ENCODE data around the gene CEP162.
"Not testable (repeated sequence)": the region's sequence is repeated elsewhere in the genome, so short reads cannot be mapped to it uniquely, and the experiment has no call there.

Gene CEP162

GRCh38 chr6:84151669-84152068 is 75.8 kb downstream of the CEP162 start:
- DNase-seq (ENCODE audit: extremely low read depth in 1 of 2, low read depth in 1 of 2), result no peak

GRCh38 chr6:84150705-84151104 is 76.7 kb downstream of the CEP162 start:
- DNase-seq (ENCODE audit: extremely low read depth in 1 of 2, low read depth in 1 of 2), result no peak

- no peak for DNase-seq (ENCODE audit: extremely low read depth in 1 of 2, low read depth in 1 of 2)
These were observed 85.9 kb downstream of the CEP162 start for GRCh38 chr6:84141521-84141920.

- no peak for DNase-seq (ENCODE audit: extremely low read depth in 1 of 2, low read depth in 1 of 2)
These were observed 88.1 kb downstream of the CEP162 start for GRCh38 chr6:84139311-84139710.

GRCh38 chr6:84137989-84138575 is 89.4 kb downstream of the CEP162 start:
- no peak for DNase-seq (ENCODE audit: extremely low read depth in 1 of 2, low read depth in 1 of 2)

- DNase-seq (ENCODE audit: extremely low read depth in 1 of 2, low read depth in 1 of 2), result no peak
These were observed 90.4 kb downstream of the CEP162 start for GRCh38 chr6:84137051-84137375.

- no peak for DNase-seq (ENCODE audit: extremely low read depth in 1 of 2, low read depth in 1 of 2)
These were observed 90.9 kb downstream of the CEP162 start for GRCh38 chr6:84136364-84137050.

GRCh38 chr6:84135291-84135690 is 92.2 kb downstream of the CEP162 start:
- no peak for DNase-seq (ENCODE audit: extremely low read depth in 1 of 2, low read depth in 1 of 2)

GRCh38 chr6:84133385-84133784 is 94.1 kb downstream of the CEP162 start:
- not testable (repeated sequence) for DNase-seq (ENCODE audit: extremely low read depth in 1 of 2, low read depth in 1 of 2)

GRCh38 chr6:84129588-84129987 is 97.9 kb downstream of the CEP162 start:
- DNase-seq (ENCODE audit: extremely low read depth in 1 of 2, low read depth in 1 of 2), result not testable (repeated sequence)

GRCh38 chr6:84123186-84123585 is 104.3 kb downstream of the CEP162 start:
- no peak for DNase-seq (ENCODE audit: extremely low read depth in 1 of 2, low read depth in 1 of 2)

- no peak for DNase-seq (ENCODE audit: extremely low read depth in 1 of 2, low read depth in 1 of 2)
These were observed 108.2 kb downstream of the CEP162 start for GRCh38 chr6:84119277-84119676.

GRCh38 chr6:84118191-84118590 is 109.3 kb downstream of the CEP162 start:
- DNase-seq (ENCODE audit: extremely low read depth in 1 of 2, low read depth in 1 of 2), result no peak

GRCh38 chr6:84114933-84115594 is 112.4 kb downstream of the CEP162 start:
- DNase-seq (ENCODE audit: extremely low read depth in 1 of 2, low read depth in 1 of 2), result not testable (repeated sequence)

GRCh38 chr6:84111351-84111750 is 116.1 kb downstream of the CEP162 start:
- DNase-seq (ENCODE audit: extremely low read depth in 1 of 2, low read depth in 1 of 2), result not testable (repeated sequence)

- DNase-seq (ENCODE audit: extremely low read depth in 1 of 2, low read depth in 1 of 2), result no peak
These were observed 119.9 kb downstream of the CEP162 start for GRCh38 chr6:84107495-84107894.

- DNase-seq (ENCODE audit: extremely low read depth in 1 of 2, low read depth in 1 of 2), result not testable (repeated sequence)
These were observed 122.1 kb downstream of the CEP162 start for GRCh38 chr6:84105215-84105924.

- DNase-seq (ENCODE audit: extremely low read depth in 1 of 2, low read depth in 1 of 2), result no peak
These were observed 124.4 kb downstream of the CEP162 start for GRCh38 chr6:84103029-84103428.

GRCh38 chr6:84095156-84095555 is 132.3 kb downstream of the CEP162 start:
- DNase-seq (ENCODE audit: extremely low read depth in 1 of 2, low read depth in 1 of 2), result no peak

- DNase-seq (ENCODE audit: extremely low read depth in 1 of 2, low read depth in 1 of 2), result no peak
These were observed 133.7 kb downstream of the CEP162 start for GRCh38 chr6:84093441-84094435.

Data from stimulated activated CD8-positive, alpha-beta memory T cell treated with anti-CD3 and anti-CD28 coated beads, Interleukin-7, amount 100 ng/mL, for 48 hours (primary cell).